ENCODE results near the gene NEK11. TPM values are rescaled to one million over a fixed set of nuclear protein-coding genes. Genes with fewer than 3 reads are reported as not detected.

Gene NEK11, protein sequence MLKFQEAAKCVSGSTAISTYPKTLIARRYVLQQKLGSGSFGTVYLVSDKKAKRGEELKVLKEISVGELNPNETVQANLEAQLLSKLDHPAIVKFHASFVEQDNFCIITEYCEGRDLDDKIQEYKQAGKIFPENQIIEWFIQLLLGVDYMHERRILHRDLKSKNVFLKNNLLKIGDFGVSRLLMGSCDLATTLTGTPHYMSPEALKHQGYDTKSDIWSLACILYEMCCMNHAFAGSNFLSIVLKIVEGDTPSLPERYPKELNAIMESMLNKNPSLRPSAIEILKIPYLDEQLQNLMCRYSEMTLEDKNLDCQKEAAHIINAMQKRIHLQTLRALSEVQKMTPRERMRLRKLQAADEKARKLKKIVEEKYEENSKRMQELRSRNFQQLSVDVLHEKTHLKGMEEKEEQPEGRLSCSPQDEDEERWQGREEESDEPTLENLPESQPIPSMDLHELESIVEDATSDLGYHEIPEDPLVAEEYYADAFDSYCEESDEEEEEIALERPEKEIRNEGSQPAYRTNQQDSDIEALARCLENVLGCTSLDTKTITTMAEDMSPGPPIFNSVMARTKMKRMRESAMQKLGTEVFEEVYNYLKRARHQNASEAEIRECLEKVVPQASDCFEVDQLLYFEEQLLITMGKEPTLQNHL
- 3.0 to 4.3 TPM (median 4.2 TPM) in 5 replicates for total RNA-seq (2022; extraction: Qiagen RNA extraction; ENCODE audit: low read depth)

DNA sequence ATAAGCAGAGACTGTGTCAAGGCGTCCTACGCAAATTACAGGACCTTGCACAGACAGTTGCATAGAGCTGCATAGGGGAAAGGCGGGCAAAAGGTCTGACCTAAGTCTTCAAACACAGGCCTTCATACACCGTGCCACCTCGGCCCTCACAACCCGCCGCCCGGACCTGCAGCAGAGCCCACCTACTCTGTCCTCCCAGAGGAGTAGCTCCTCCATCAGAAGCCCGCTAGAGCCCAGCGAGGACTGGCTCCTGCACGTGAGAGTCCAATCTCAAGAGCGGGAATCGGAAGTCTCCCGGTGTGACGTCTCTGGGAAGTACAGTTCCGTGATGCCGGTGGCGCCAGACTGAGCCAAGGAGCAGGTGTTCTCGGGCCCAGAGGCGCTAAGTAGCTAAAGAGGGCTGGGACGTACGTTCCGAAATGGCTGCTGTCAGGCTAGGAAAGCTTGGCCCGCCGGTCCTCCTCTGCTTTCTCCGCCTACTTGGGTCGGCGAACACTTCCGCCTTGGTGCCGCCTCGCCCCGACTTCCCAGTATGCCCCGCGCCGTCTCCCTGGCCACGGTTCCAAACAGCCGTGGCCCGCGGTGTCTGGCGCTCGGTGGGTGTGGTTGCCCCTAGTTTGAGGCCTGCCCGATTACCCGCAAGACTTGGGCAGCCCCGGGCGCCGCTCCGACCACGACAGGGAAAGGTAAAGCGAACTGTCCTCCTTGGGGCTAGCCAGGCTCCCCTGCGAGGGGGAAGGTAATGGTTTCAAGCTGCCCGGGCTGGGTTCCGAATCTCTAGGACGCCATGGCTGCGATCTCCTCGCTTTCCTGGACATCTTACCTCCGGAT, at the start of gene NEK11, which contains the start of gene ASTE1:
Gene NEK11, plus strand, starts transcription at position 557 of the 831 bp plus-strand sequence. CDS start 2,832 bp downstream, outside the sequence.
Gene ASTE1, minus strand, starts transcription at position 505 of the 831 bp plus-strand sequence. CDS start 1,519 bp downstream, outside the sequence.

DNA sequence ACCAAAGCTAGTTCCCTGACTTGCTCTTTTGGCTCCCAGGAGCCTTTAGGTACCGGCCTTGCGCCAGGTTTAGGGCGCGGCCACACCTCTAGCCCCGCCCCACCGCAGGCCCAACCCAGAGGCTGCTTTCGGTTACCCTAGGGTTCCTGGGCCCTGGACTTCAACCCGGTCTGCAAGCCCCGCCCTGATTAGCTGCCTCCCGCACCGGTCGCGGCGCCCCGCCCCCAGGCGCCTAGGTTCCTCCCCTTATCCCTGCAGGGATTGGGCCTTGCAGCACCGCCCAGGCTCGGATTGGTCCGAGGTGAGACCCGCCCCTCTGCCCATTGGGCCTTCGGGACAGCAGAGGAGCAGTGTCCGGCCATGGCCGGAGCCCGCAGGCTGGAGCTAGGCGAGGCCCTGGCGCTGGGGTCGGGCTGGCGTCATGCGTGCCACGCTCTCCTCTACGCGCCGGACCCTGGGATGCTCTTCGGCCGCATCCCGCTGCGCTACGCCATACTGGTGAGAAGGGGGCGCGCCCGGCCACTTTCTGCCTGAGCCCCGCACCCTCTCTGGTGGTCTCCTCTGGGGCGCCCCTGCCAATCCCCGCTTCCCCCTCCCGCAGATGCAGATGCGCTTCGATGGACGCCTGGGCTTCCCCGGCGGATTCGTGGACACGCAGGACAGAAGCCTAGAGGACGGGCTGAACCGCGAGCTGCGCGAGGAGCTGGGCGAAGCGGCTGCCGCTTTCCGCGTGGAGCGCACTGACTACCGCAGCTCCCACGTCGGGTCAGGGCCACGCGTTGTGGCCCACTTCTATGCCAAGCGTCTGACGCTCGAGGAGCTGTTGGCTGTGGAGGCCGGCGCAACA, 355.0 kb downstream of the NEK11 start, which contains the start of gene NUDT16:
Gene NUDT16, plus strand, starts transcription at position 330 of the 847 bp plus-strand sequence. Its CDS starts 31 bp downstream, at position 361.

Other genes starting within 250 kb of the NEK11 start
- 25.6 to 39.4 TPM (median 35.0 TPM) in 5 replicates for gene ATP2C1, start 132.8 kb upstream of the NEK11 start, total RNA-seq (2022; extraction: Qiagen RNA extraction; ENCODE audit: low read depth)
- 4.3 to 5.2 TPM (median 4.7 TPM) in 5 replicates for gene ASTE1, start 52 bp upstream of the NEK11 start, total RNA-seq (2022; extraction: Qiagen RNA extraction; ENCODE audit: low read depth)